ENCODE results near the gene ZNF44. TPM values are rescaled to one million over a fixed set of nuclear protein-coding genes. Genes with fewer than 3 reads are reported as not detected.

ZNF44 gene
- 4.4 and 5.3 TPM in 2 replicates for total RNA-seq

DNA sequence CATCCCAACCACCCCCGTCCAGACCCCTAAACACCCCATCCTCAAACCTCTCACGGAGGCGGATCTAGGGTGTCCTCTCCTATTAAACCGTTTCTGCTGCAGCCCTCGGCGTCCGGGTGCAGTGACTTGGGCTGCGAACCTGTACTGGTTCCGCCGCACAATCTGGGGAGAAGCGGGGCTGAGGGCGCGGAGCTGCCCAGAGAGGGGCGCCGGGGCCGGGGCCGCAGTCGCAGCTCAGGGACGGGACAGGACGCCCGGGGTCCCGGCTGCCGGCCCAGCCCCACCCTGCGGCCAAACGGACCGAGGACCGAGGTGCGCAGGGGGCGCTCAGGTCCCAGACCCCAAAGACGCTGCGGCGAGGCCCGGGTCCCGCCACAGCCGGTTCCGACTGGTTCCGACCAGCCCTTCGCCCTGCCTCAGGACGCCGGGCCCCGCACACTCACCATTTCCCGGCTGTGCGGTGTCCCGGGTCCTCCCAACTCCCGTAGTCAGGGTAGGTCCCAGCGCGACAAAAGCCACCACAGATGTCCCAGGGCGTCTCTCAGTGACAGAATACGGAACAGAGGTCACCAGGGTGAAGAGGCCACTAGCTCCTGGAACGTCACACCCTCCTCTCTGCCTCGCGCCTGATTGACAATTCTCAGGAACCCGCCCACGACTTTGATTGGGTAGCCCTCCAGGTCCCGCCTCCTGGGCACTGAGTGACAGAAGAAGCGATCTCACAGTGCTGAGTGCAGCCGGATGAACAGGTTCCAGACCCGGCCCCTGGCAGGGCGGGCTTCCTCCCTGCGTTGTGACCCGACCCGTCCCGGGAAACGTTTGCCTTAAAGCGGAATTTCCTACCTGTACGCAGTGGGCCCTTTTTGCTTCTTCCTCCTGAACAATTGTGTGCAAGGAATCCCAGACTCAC is at the start of gene ZNF44:
ZNF44 (minus strand) TSS at position 635 of the 910 bp plus-strand sequence; CDS start at position 446, 189 bp downstream.
- Histone ChIP-seq H3K36me3 (ENCODE audit: control insufficient read depth, insufficient read depth, low read length) (no peaks in the 10 kb centered on the region), H3K4me3 (ENCODE audit: low read depth, low read length) (peak within 1 kb of the TSS; percentile 99), H3K27me3 (ENCODE audit: control insufficient read depth, insufficient read depth, low read length) (no peaks in the 10 kb centered on the region)
- TF ChIP-seq, protein P1, sequence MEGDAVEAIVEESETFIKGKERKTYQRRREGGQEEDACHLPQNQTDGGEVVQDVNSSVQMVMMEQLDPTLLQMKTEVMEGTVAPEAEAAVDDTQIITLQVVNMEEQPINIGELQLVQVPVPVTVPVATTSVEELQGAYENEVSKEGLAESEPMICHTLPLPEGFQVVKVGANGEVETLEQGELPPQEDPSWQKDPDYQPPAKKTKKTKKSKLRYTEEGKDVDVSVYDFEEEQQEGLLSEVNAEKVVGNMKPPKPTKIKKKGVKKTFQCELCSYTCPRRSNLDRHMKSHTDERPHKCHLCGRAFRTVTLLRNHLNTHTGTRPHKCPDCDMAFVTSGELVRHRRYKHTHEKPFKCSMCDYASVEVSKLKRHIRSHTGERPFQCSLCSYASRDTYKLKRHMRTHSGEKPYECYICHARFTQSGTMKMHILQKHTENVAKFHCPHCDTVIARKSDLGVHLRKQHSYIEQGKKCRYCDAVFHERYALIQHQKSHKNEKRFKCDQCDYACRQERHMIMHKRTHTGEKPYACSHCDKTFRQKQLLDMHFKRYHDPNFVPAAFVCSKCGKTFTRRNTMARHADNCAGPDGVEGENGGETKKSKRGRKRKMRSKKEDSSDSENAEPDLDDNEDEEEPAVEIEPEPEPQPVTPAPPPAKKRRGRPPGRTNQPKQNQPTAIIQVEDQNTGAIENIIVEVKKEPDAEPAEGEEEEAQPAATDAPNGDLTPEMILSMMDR (IDR thresholded peaks at IDR 0.05; ENCODE audit: insufficient read depth, low read length, poor library complexity, severe bottlenecking): no peak
- DNase-seq (ENCODE audit: low read depth): peak; percentile 82

DNA sequence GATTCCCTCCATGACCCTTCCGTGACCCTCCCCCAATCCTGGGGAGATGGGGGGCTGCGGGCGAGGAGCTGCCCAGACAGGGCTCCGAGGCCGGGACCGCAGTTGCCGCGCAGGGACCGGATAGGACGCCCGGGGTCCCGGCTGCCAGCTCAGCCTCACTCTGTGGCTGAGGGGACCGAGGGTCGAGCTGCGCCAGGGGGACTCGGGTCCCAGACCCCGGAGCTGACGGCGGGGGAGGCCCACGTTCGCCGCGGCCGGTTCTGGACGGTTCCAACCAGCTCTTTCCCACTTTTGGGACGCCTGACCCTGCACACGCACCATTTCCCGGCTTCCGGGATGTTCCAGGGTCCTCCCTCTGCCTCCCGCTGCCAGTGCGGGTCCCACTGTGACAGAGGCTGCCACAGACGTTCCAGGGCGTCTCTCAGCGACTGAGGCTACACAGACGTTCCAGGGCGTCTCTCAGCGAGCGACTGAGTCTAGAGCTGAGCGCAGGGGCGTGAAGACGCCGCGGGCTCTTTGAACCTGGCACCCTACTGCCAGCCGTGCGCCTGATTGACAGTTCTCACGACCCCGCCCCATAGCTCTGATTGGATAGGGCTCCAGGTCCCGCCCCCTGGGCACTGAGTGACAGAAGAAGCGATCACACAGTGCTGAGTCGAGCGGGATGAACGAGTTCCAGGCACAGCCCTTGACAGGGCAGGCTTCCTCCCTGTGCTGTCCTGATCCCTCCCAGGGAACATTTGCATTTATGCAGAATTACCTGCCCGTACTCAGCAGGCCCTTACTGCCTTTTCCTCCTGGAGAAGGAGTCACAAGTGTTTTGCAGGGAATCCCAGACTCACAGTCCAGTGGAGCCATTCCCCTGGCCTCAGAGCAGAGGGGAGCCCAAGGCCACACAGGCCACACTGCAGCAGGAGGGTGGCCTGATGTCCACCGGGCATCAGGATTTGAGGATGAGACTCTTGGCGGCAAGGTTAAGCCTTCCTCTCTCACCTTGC is 38.8 kb upstream of the ZNF44 start, which contains the start of gene ZNF563:
ZNF563 (minus strand) TSS at position 472 of the 998 bp plus-strand sequence; CDS start at position 321, 151 bp downstream.
- Histone ChIP-seq H3K4me3 (ENCODE audit: low read depth, low read length) (peak within 1 kb of the TSS; percentile 68), H3K36me3 (ENCODE audit: control insufficient read depth, insufficient read depth, low read length) (no peaks in the 10 kb centered on the region), H3K27me3 (ENCODE audit: control insufficient read depth, insufficient read depth, low read length) (no peaks in the 10 kb centered on the region)
- peak; percentile 75 for DNase-seq (ENCODE audit: low read depth)
- TF ChIP-seq, protein P1 (IDR thresholded peaks at IDR 0.05; ENCODE audit: insufficient read depth, low read length, poor library complexity, severe bottlenecking): no peak

DNA sequence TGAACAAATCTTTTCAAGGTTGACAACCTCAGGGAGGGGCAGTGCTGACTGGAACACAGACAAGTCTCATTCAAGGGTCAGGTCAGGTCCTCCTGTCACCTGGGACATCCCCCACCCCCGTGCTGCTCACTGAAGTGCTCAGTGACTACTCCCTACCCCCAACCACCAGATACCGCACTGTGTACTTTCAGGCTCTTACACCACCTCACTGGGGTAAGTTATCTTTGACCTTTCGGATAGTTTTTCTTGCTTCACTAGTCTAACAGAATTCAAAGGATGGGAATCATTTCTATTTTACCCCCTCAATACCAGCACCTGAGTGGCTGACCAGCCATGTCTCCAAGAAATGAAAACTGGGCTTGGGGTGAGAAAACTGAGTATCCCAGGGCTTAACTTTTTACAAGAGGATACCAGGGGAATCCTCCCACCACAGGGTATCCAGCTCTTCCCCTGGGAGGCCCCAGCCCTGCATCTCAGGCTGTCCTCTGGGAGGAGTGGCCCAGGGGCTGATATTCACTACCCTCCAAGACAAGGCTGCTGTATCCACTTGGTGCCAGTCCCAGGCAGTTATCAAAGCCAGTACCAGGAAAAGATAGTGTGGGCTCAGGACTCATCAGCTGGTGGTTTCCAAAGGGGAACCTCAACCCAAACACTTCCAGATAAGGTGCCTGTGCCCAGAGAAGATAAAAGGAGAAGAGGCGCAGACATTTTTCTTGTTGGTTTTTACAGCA is 36.7 kb upstream of the ZNF44 start:
- Histone ChIP-seq H3K36me3 (ENCODE audit: control insufficient read depth, insufficient read depth, low read length) (no peaks in the 10 kb centered on the region), H3K27me3 (ENCODE audit: control insufficient read depth, insufficient read depth, low read length) (no peaks in the 10 kb centered on the region), H3K4me3 (ENCODE audit: low read depth, low read length) (no peak overlapping the region)
- TF ChIP-seq, protein P1 (IDR thresholded peaks at IDR 0.05; ENCODE audit: insufficient read depth, low read length, poor library complexity, severe bottlenecking): no peak
- DNase-seq (ENCODE audit: low read depth): no peak

DNA sequence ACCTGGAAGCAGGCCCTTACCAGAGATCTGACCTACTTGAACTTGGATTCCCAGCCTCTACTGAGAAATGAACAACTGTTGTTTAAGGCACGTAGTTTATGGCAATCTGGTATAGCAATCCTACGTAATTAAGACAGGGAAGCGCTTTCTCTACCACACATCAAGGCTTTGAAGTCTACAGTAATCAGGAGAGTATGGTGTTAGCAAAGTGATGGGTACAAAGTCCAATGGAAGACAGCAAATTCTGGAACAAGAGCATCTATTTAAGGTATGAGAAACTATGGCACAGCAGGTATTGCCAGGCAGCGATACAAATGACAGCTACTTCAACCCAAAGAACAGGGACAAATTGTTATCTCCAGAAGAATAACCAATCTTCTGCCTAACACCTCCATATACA is 35.7 kb upstream of the ZNF44 start:
- DNase-seq (ENCODE audit: low read depth): no peak
- Histone ChIP-seq H3K27me3 (ENCODE audit: control insufficient read depth, insufficient read depth, low read length) (no peaks in the 10 kb centered on the region), H3K36me3 (ENCODE audit: control insufficient read depth, insufficient read depth, low read length) (no peaks in the 10 kb centered on the region), H3K4me3 (ENCODE audit: low read depth, low read length) (no peak overlapping the region)
- TF ChIP-seq, protein P1 (IDR thresholded peaks at IDR 0.05; ENCODE audit: insufficient read depth, low read length, poor library complexity, severe bottlenecking): no peak

DNA sequence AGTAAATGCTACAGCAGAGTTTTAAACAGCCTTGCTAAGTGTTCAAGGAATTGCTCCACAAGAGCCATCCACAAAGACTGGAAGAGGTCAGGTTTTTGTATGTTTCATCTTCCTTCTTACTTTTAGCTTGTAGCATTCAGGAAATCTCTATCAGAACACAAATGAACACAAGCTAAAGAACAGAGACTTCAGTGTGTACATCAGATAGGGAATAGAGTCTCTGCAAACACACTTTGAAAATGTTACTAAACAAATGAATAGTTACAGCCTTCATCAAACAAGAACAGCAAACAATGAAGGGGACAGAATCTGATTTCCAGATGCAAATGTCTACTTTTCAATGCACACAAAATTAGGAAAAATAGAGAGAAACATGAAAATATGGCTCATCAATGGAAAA is 31.0 kb upstream of the ZNF44 start:
- Histone ChIP-seq H3K27me3 (ENCODE audit: control insufficient read depth, insufficient read depth, low read length) (no peaks in the 10 kb centered on the region), H3K4me3 (ENCODE audit: low read depth, low read length) (no peak overlapping the region), H3K36me3 (ENCODE audit: control insufficient read depth, insufficient read depth, low read length) (no peaks in the 10 kb centered on the region)
- no peak for DNase-seq (ENCODE audit: low read depth)
- TF ChIP-seq, protein P1 (IDR thresholded peaks at IDR 0.05; ENCODE audit: insufficient read depth, low read length, poor library complexity, severe bottlenecking): no peak
